ENCODE results near the gene ZNF691.
"Not testable (repeated sequence)": the region's sequence is repeated elsewhere in the genome, so short reads cannot be mapped to it uniquely, and the experiment has no call there.

ZNF691 gene

GRCh38 chr1:42859366-42859765 lies 13.0 kb downstream of the ZNF691 start:
- DNase-seq, result not testable (repeated sequence)

GRCh38 chr1:42860339-42861013 lies 14.1 kb downstream of the ZNF691 start:
- DNase-seq, result no peak

- no peak for DNase-seq
These were observed 14.6 kb downstream of the ZNF691 start for GRCh38 chr1:42861014-42861399.

GRCh38 chr1:42866549-42866948 lies 20.1 kb downstream of the ZNF691 start:
- DNase-seq, result no peak

- DNase-seq, result not testable (repeated sequence)
These were observed 22.1 kb downstream of the ZNF691 start for GRCh38 chr1:42868466-42868865.

GRCh38 chr1:42869254-42869653 lies 22.8 kb downstream of the ZNF691 start:
- not testable (repeated sequence) for DNase-seq

- DNase-seq, result not testable (repeated sequence)
These were observed 23.3 kb downstream of the ZNF691 start for GRCh38 chr1:42869751-42870150.

GRCh38 chr1:42873108-42873507 lies 26.7 kb downstream of the ZNF691 start:
- not testable (repeated sequence) for DNase-seq

GRCh38 chr1:42873670-42874069 lies 27.3 kb downstream of the ZNF691 start:
- DNase-seq, result no peak

- DNase-seq, result no peak
These were observed 29.6 kb downstream of the ZNF691 start for GRCh38 chr1:42876009-42876408.

GRCh38 chr1:42877380-42877779 lies 31.0 kb downstream of the ZNF691 start:
- DNase-seq, result no peak

- no peak for DNase-seq
These were observed 34.0 kb downstream of the ZNF691 start for GRCh38 chr1:42880384-42880783.

- DNase-seq, result no peak
These were observed 39.8 kb downstream of the ZNF691 start for GRCh38 chr1:42886046-42886739.

- peak in 1 of 56 donors; percentile 4 for DNase-seq
These were observed 40.4 kb downstream of the ZNF691 start for GRCh38 chr1:42886800-42887199.

GRCh38 chr1:42887366-42887765 lies 41.0 kb downstream of the ZNF691 start:
- no peak for DNase-seq

- DNase-seq, result no peak
These were observed 41.7 kb downstream of the ZNF691 start for GRCh38 chr1:42888013-42888633.

GRCh38 chr1:42889264-42889663 lies 42.9 kb downstream of the ZNF691 start:
- DNase-seq, result no peak

- no peak for DNase-seq
These were observed 45.2 kb downstream of the ZNF691 start for GRCh38 chr1:42891465-42892138.

GRCh38 chr1:42899960-42900359 lies 53.5 kb downstream of the ZNF691 start:
- not testable (repeated sequence) for DNase-seq
